GM21360 (cell line): Measurements from ENCODE around the gene NME7.
"Not testable (repeated sequence)": the region's sequence is repeated elsewhere in the genome, so short reads cannot be mapped to it uniquely, and the experiment has no call there.

Source experiments
- ATAC-seq: cut with Tn5 transposase; IDR thresholded peaks from one replicate; pipeline ENCODE4 v1.9.1; 2021; ENCODE audit warnings: mild to moderate bottlenecking, moderate library complexity; ENCODE audit not compliant: unreplicated experiment

The NME7 gene

GRCh38 chr1:169367686-169368405 is at the start of gene NME7, which contains the start of gene BLZF1:
Gene NME7 (minus strand): TSS chr1:169367797. CDS start chr1:169367710, 87 bp downstream.
Gene BLZF1 (plus strand): TSS chr1:169368195. CDS start chr1:169369523, 1,328 bp downstream.
- ATAC-seq = peak; percentile 91

GRCh38 chr1:169414952-169415351 is 47.4 kb upstream of the NME7 start:
- no peak for ATAC-seq

- not testable (repeated sequence) for ATAC-seq
These were observed 40.7 kb upstream of the NME7 start for GRCh38 chr1:169408340-169408739.

- not testable (repeated sequence) for ATAC-seq
These were observed 35.0 kb upstream of the NME7 start for GRCh38 chr1:169402578-169402977.

GRCh38 chr1:169395955-169396354 is 28.4 kb upstream of the NME7 start:
- ATAC-seq = no peak

GRCh38 chr1:169392406-169392805 is 24.8 kb upstream of the NME7 start:
- no peak for ATAC-seq

- peak; percentile 90 for ATAC-seq
These were observed 22.7 kb upstream of the NME7 start for GRCh38 chr1:169390303-169390702.

- ATAC-seq = no peak
These were observed 19.8 kb upstream of the NME7 start for GRCh38 chr1:169387399-169387798.

- ATAC-seq = no peak
These were observed 15.9 kb upstream of the NME7 start for GRCh38 chr1:169383449-169383848.

- no peak for ATAC-seq
These were observed 13.6 kb upstream of the NME7 start for GRCh38 chr1:169381162-169381561.

- ATAC-seq = no peak
These were observed 3.8 kb upstream of the NME7 start for GRCh38 chr1:169371404-169371803.

GRCh38 chr1:169368406-169368769 is 791 bp upstream of the NME7 start:
- no peak for ATAC-seq

GRCh38 chr1:169367096-169367685 is 406 bp downstream of the NME7 start:
- no peak for ATAC-seq

- no peak for ATAC-seq
These were observed 2.6 kb downstream of the NME7 start for GRCh38 chr1:169364948-169365347.

- peak; percentile 27 for ATAC-seq
These were observed 4.4 kb downstream of the NME7 start for GRCh38 chr1:169363046-169363730.

GRCh38 chr1:169361281-169361680 is 6.3 kb downstream of the NME7 start:
- no peak for ATAC-seq

- no peak for ATAC-seq
These were observed 7.2 kb downstream of the NME7 start for GRCh38 chr1:169360415-169360814.

- no peak for ATAC-seq
These were observed 19.1 kb downstream of the NME7 start for GRCh38 chr1:169348383-169349036.

GRCh38 chr1:169347688-169348382 is 19.8 kb downstream of the NME7 start:
- ATAC-seq = no peak

GRCh38 chr1:169346036-169346589 is 21.5 kb downstream of the NME7 start:
- ATAC-seq = no peak

GRCh38 chr1:169345511-169345910 is 22.1 kb downstream of the NME7 start:
- no peak for ATAC-seq
